Measurements from ENCODE around the gene RRP36. TPM values are rescaled to one million over a fixed set of nuclear protein-coding genes. Genes with fewer than 3 reads are reported as not detected.

RRP36 gene
- total RNA-seq, 4 donors from 2014 or later = 52.8 to 62.5 (median 59.8) TPM

DNA sequence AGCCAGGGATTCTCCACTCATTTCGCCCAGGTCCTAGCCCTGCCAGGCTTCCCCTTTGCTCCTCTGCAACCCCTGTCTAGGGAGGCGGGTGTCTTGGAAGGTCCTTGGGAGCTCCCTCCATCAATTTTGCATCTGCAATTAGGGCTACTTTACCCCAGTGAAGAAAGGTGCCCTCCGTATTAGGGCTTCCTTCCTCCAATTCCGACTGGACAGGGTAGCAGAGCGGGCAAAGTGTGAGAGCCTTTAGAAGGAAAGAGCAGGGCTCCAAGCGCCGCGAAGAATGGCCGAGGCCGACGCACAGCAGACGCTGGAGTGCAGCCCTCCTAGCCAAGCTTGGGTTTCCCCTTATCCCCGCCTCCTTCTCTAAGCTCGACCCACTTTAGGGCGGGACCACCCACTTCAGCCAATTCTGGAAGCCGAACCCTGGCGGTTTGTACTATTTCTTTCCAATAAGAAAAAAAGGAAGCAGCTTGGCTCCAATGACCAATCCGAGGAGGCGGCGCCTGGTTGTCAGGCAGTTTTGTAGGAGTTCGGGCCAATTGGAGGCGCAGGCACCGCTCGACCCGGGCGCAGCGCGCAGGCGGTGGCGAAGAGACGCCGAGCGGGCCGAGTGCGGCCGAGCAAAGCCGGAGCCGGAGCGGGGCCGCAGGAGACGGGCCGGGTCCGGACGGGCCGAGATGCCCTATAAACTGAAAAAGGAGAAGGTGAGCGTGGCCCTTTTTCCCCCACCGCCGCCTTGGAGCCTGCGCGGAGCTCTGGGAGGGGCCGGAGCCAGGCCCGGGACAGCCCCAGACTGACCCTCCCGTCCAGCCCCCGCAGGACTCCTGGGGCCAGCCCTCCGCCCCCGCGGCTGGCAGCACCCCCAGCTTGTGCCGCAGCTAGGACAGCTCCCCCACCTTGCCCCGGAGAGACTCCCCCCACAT, 37.2 kb upstream of the RRP36 start, which contains the start of gene PPP2R5D:
Gene PPP2R5D (plus strand): TSS at position 570 of the 923 bp plus-strand sequence. CDS start 108 bp downstream, at position 678.
- TF ChIP-seq POLR2AphosphoS5 (IDR thresholded peaks at IDR 0.05) (peak; percentile 57), EP300 (IDR thresholded peaks at IDR 0.05) (no peak), POLR2A (IDR thresholded peaks at IDR 0.05) (peak; percentile 42 to 58)
- TF ChIP-seq, protein P1, sequence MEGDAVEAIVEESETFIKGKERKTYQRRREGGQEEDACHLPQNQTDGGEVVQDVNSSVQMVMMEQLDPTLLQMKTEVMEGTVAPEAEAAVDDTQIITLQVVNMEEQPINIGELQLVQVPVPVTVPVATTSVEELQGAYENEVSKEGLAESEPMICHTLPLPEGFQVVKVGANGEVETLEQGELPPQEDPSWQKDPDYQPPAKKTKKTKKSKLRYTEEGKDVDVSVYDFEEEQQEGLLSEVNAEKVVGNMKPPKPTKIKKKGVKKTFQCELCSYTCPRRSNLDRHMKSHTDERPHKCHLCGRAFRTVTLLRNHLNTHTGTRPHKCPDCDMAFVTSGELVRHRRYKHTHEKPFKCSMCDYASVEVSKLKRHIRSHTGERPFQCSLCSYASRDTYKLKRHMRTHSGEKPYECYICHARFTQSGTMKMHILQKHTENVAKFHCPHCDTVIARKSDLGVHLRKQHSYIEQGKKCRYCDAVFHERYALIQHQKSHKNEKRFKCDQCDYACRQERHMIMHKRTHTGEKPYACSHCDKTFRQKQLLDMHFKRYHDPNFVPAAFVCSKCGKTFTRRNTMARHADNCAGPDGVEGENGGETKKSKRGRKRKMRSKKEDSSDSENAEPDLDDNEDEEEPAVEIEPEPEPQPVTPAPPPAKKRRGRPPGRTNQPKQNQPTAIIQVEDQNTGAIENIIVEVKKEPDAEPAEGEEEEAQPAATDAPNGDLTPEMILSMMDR (IDR thresholded peaks at IDR 0.05) = peak in 2 of 4 experiments; percentile 32 to 34
- peaks cover 0 to 6% of the 10 kb centered on the region in 2 donors for H3K36me3 ChIP-seq
- H3K4me1 ChIP-seq = peaks cover 0 to 66% (median 44%) of the 10 kb centered on the region in 3 donors
- WGBS, 2 donors (ENCODE audit: low coverage in 1 of 2) = 0 to 2% methylated on average over 13 to 34 of the region's 59 CpGs
- H3K4me3 ChIP-seq = peak within 1 kb of the TSS; percentile 68 to 70
- H3K27ac ChIP-seq = peak within 1 kb of the TSS; percentile 80 to 94 (median 88)
- ATAC-seq = peak; percentile 98
- no peaks in the 10 kb centered on the region for H3K27me3 ChIP-seq
- H3K9me3 ChIP-seq = no peaks in the 10 kb centered on the region

DNA sequence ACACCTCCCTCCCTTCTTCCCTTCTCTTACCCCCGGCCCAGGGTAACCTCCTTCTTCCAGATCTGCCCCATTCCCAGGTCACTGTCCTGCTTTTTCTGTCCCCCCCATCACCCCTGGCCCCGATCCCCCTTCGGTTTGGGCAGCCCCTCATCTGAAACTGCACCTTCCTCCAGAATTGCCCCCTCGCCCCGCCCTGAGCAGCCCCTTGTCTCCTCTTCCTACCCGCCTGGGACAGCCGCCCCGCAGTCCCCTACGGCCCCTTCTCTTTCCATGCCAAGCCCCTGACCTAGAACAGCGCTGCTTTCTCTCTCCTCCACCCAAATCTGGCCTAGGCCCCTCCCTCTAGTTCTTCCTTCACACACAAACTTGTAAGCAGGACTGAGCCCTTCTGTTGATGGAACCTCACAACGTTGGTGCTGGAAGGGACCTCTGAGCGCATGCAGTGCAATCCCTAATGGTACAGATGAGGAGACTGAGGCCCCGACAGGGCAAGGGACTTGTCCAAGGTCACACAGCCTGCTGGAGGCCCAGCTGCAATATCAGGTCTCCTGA, 36.4 kb upstream of the RRP36 start:
- no peaks in the 10 kb centered on the region for H3K9me3 ChIP-seq
- ATAC-seq = no peak
- H3K27me3 ChIP-seq = no peaks in the 10 kb centered on the region
- peaks cover 0 to 13% of the 10 kb centered on the region in 2 donors for H3K36me3 ChIP-seq
- H3K4me1 ChIP-seq = peaks cover 0 to 59% (median 40%) of the 10 kb centered on the region in 3 donors
- peak overlapping the region; percentile 80 to 94 (median 88) for H3K27ac ChIP-seq
- TF ChIP-seq, protein P1 (IDR thresholded peaks at IDR 0.05) = no peak
- TF ChIP-seq POLR2A (IDR thresholded peaks at IDR 0.05) = no peak
- no peak for TF ChIP-seq EP300 (IDR thresholded peaks at IDR 0.05)
- no peak for TF ChIP-seq POLR2AphosphoS5 (IDR thresholded peaks at IDR 0.05)
- H3K4me3 ChIP-seq = peak overlapping the region; percentile 68 to 70
- WGBS, 2 donors (ENCODE audit: low coverage in 1 of 2) = 3 to 23% methylated on average over 2 to 6 of the region's 13 CpGs

DNA sequence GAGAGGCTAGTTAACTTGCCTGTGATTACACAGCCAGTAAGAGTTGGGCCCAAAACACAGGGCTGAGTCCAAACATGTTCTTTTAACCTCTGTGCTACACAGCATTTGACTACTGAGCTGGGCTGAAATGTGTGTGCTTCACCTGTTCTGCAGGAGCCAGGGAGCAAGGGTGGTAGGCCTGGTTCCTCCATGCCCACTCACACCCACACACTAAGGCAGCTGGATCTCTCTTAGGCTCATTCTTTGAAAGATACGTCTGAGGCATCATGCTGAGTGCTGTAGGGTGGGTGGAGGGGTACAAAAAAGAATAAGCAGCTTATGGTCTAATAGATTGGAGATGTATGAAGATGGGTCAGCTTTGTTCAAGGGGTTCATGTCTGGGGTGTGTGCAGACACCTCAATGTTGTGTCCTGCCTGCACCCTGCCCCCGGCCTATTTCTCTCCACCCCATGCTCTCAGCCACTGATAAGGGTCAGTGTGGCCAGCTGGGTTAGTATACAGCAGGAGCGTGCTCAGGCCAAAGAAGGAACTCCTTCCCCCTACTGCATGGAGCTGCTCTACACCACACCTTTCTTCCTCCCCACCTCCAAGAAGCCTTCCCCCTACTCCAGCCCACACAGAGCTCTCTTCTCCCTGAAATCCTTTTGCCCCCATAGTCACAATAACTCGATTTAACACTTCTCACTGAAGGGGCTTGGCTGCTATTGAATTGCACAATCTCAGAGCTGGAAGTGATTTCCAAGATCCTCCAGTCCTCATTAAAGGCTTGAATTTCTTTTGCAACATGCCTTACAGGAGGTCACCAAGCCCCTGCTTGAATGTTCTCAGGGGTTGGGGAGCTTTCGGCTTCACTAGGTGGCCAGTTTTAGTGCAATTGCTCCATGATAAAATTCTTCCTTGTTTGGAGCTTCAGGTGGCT, 33.6 kb upstream of the RRP36 start:
- Histone ChIP-seq H3K27me3 (no peaks in the 10 kb centered on the region), H3K4me1 (peaks cover 0 to 55% (median 38%) of the 10 kb centered on the region in 3 donors), H3K36me3 (peaks cover 0 to 38% of the 10 kb centered on the region in 2 donors), H3K4me3 (no peak overlapping the region), H3K9me3 (no peaks in the 10 kb centered on the region), H3K27ac (no peak overlapping the region)
- 80 to 83% methylated on average over 1 to 4 of the region's 5 CpGs for WGBS, 2 donors (ENCODE audit: low coverage in 1 of 2)
- TF ChIP-seq POLR2AphosphoS5 (IDR thresholded peaks at IDR 0.05) = no peak
- TF ChIP-seq, protein P1 (IDR thresholded peaks at IDR 0.05) = no peak
- no peak for TF ChIP-seq EP300 (IDR thresholded peaks at IDR 0.05)
- TF ChIP-seq POLR2A (IDR thresholded peaks at IDR 0.05) = no peak
- ATAC-seq = no peak

DNA sequence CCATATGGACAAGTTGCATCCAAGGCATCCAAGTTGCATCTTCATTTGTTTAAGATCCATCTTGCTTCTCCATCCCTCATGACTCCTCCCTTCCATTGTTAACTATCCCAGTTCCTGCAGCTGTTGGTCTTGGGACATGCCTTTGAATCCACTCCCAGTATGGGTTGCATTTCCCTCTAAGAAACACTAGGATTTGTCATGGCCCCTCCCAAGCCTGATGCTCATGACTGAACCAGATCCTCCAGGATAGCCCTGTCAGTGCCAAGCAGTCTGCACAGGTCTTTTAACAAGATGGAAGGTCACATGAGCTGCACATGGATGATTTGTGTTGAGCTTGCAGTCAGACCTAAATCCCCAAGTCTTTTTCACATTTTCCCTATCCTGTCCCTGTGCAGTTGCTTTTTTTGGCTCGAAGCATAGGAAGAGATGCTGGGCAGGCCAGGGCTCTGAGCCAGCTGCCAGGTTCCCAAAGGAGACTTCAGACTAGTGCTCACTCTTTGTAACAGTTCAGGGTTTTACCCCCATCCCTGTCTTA, 32.9 kb upstream of the RRP36 start:
- 38% methylated on average over 1 of the region's 1 CpG; no CpG with 5 or more reads in 1 of the 2 donors for WGBS, 2 donors (ENCODE audit: low coverage in 1 of 2)
- ATAC-seq = no peak

More for the DNA sequence above, 32.9 kb upstream of the RRP36 start:
- Histone ChIP-seq H3K9me3 (no peaks in the 10 kb centered on the region), H3K27ac (no peak overlapping the region), H3K27me3 (no peaks in the 10 kb centered on the region), H3K4me1 (peaks cover 0 to 48% (median 38%) of the 10 kb centered on the region in 3 donors), H3K36me3 (peaks cover 0 to 44% of the 10 kb centered on the region in 2 donors), H3K4me3 (no peak overlapping the region)
- TF ChIP-seq, protein P1 (IDR thresholded peaks at IDR 0.05) = no peak
- TF ChIP-seq POLR2AphosphoS5 (IDR thresholded peaks at IDR 0.05) (no peak), POLR2A (IDR thresholded peaks at IDR 0.05) (no peak), EP300 (IDR thresholded peaks at IDR 0.05) (no peak)
